Endothelial cell of umbilical vein (primary cell): ENCODE results near the gene DCAF5. TPM values are rescaled to one million over a fixed set of nuclear protein-coding genes. Genes with fewer than 3 reads are reported as not detected.

ENCODE experiments used
- BruUV-seq: library from RNA; stranded (reverse); fragments of 400-500 nt; replicated peaks from 2 replicates; lab custom pipeline; 2021; lab: Mats Ljungman, UMichigan
- CTCF ChIA-PET: fragments of 300-600, 350-600 bp; sonication (Branson Sonifier 250); formaldehyde crosslinking; loops from one replicate; lab custom pipeline; 2021; ENCODE audit warnings: antibody characterized with exemption, inconsistent platforms; lab: Charles Lee
- POLR2A ChIA-PET: fragments of 300-600, 350-600 bp; sonication (Branson Sonifier 250); formaldehyde crosslinking; loops from one replicate; lab custom pipeline; 2021; ENCODE audit warnings: antibody characterized with exemption, inconsistent platforms; lab: Charles Lee
- DNase-seq: peaks from one replicate; pipeline ENCODE4 v3.0.0-alpha.2; 2011; ENCODE audit warnings: low read depth, low spot score
- FAIRE-seq: peaks from 2 replicates; lab custom pipeline; 2011; peaks lifted over from hg19 to GRCh38; lab: Jason Lieb, UNC
- H2AFZ ChIP-seq: 2 replicates; pipeline ENCODE4 v1.6.0; 2012; ENCODE audit warnings: low read depth, low read length, control low read depth, inconsistent platforms
- H3K27ac ChIP-seq: 2 replicates; pipeline ENCODE4 v1.5.1; 2011; ENCODE audit warnings: low read depth, mild to moderate bottlenecking, control low read depth, low read length, moderate library complexity; ENCODE audit not compliant: insufficient read depth
- H3K27me3 ChIP-seq, 2 experiments: 2 replicates each; pipeline versions ENCODE4 v1.6.0 to v1.6.1; 2011; ENCODE audit warnings: low read length in 2 of 2, mixed read lengths in 1 of 2; ENCODE audit not compliant: control insufficient read depth in 2 of 2, insufficient read depth in 2 of 2
- H3K36me3 ChIP-seq, 2 experiments: 2 replicates in 1 of 2; 3 replicates in 1 of 2; pipeline ENCODE4 v1.5.1; 2011; ENCODE audit warnings: low read length in 2 of 2, mild to moderate bottlenecking in 1 of 2, moderate library complexity in 1 of 2; ENCODE audit not compliant: control insufficient read depth in 2 of 2, insufficient read depth in 2 of 2; ENCODE audit errors: extremely low read depth in 1 of 2
- H3K4me1 ChIP-seq: 3 replicates; pipeline ENCODE4 v1.5.1; 2011; ENCODE audit warnings: mild to moderate bottlenecking, low read length; ENCODE audit not compliant: control insufficient read depth, insufficient read depth; ENCODE audit errors: extremely low read depth
- H3K4me2 ChIP-seq: 2 replicates; pipeline ENCODE4 v1.6.1; 2011; ENCODE audit warnings: low read length, control low read depth, mixed read lengths; ENCODE audit not compliant: insufficient read depth
- H3K4me3 ChIP-seq, 3 experiments: fragments of 200-600 bp in 1 of 3; sonication (generic), shearing (Covaris generic) in 1 of 3; replicated peaks in 1 of 3; 2 replicates each; pipeline ENCODE4 v1.5.1; 2011 to 2016; ENCODE audit warnings: control low read depth in 3 of 3, low read length in 3 of 3, mild to moderate bottlenecking in 2 of 3, inconsistent platforms in 1 of 3, low read depth in 1 of 3, moderate library complexity in 1 of 3; ENCODE audit not compliant: insufficient read depth in 1 of 3
- H3K79me2 ChIP-seq: 2 replicates; pipeline ENCODE4 v1.6.0; 2012; ENCODE audit warnings: low read length, inconsistent platforms; ENCODE audit not compliant: control insufficient read depth, insufficient read depth
- H3K9ac ChIP-seq: replicated peaks from 2 replicates; pipeline ENCODE3; 2011; ENCODE audit warnings: low read length, control low read depth; ENCODE audit not compliant: insufficient read depth; ENCODE audit errors: extremely low read depth
- H3K9me1 ChIP-seq: replicated peaks from 3 replicates; pipeline ENCODE4 v1.6.0; 2011; ENCODE audit warnings: mild to moderate bottlenecking, low read length; ENCODE audit not compliant: control insufficient read depth, insufficient read depth; ENCODE audit errors: extremely low read depth
- H3K9me3 ChIP-seq: replicated peaks from 2 replicates; pipeline ENCODE4 v1.5.1; 2012; ENCODE audit warnings: low read length, inconsistent platforms; ENCODE audit not compliant: control insufficient read depth, insufficient read depth
- H4K20me1 ChIP-seq: replicated peaks from 2 replicates; pipeline ENCODE3; 2011; ENCODE audit warnings: mild to moderate bottlenecking, low read length; ENCODE audit not compliant: control insufficient read depth, insufficient read depth; ENCODE audit errors: extremely low read depth
- CTCF ChIP-seq, 2 donors: IDR thresholded peaks; 1 replicate in 1 of 2; 2 replicates in 1 of 2; pipeline ENCODE4 v1.5.1; 2011; ENCODE audit warnings: low read length in 2 of 2, mild to moderate bottlenecking in 2 of 2, moderate library complexity in 2 of 2, control low read depth in 1 of 2, inconsistent platforms in 1 of 2, low read depth in 1 of 2; ENCODE audit not compliant: insufficient read depth in 1 of 2; ENCODE audit errors: extremely low read depth in 1 of 2
- EZH2 ChIP-seq: IDR thresholded peaks from 2 replicates; pipeline ENCODE4 v1.6.1; 2012; ENCODE audit warnings: borderline replicate concordance, low read depth, mild to moderate bottlenecking, moderate library complexity, low read length, inconsistent platforms; ENCODE audit not compliant: severe bottlenecking
- GATA2 ChIP-seq: IDR thresholded peaks from 2 replicates; pipeline ENCODE4 v1.7.0; 2011; ENCODE audit warnings: low read depth, mild to moderate bottlenecking, moderate library complexity, mixed read lengths, low read length; ENCODE audit not compliant: insufficient read length, insufficient read depth
- JUN ChIP-seq: IDR thresholded peaks from 2 replicates; pipeline ENCODE4 v1.6.1; 2011; ENCODE audit warnings: borderline replicate concordance, low read depth; ENCODE audit not compliant: insufficient read length, insufficient read depth
- MAX ChIP-seq: IDR thresholded peaks from 2 replicates; pipeline ENCODE4 v1.6.1; 2011; ENCODE audit not compliant: insufficient read depth, insufficient read length
- MYC ChIP-seq: IDR thresholded peaks from one replicate; pipeline ENCODE4 v1.6.1; 2011; ENCODE audit warnings: mild to moderate bottlenecking, low read depth, low read length
- POLR2A ChIP-seq: IDR thresholded peaks from 2 replicates; pipeline ENCODE4 v1.6.1; 2012; ENCODE audit warnings: low read depth, mild to moderate bottlenecking, control low read depth, low read length
- POLR2AphosphoS5 ChIP-seq: IDR thresholded peaks from 2 replicates; pipeline ENCODE4 v1.6.1; 2012; ENCODE audit warnings: low read depth, mild to moderate bottlenecking, control low read depth, low read length, moderate library complexity; ENCODE audit not compliant: insufficient read depth
- dilution Hi-C: fragments of 300-500 bp; cut with MboI; formaldehyde crosslinking; loops from one replicate; pipeline ENCODE4 v1.15.0; 2019; ENCODE audit warnings: low sequenced_read_pairs; ENCODE audit not compliant: extremely low pct_ligation_motif_present
- intact Hi-C: fragments of 100-400 bp; cut with micrococcal nuclease; formaldehyde crosslinking; loops from one replicate; pipeline ENCODE4 v1.10.0; 2022
- polyA plus RNA-seq, 4 experiments: library from polyadenylated mRNA; depleted of rRNA in 3 of 4; stranded (reverse) in 3 of 4; unstranded in 1 of 4; fragments of >200 nt; gene quantifications; 2 replicates each; pipeline versions ENCODE4 v1.2.1 to v1.2.3, GENCODE V29; 2011 to 2012; ENCODE audit warnings: missing spikeins in 1 of 4
- total RNA-seq: library from RNA; stranded (reverse); gene quantifications from 2 replicates; pipeline ENCODE4 v1.2.3, GENCODE V29; 2021

The DCAF5 gene
- total and polyA plus RNA-seq, 2 donors (not counting 3 experiments of a cell fraction or from before 2014, with no cell fraction given): 37.9 to 52.5 TPM

GRCh38 chr14:69135133-69135532 is 17.8 kb downstream of the DCAF5 start:
- Histone ChIP-seq H3K27ac (no peak overlapping the region), H3K4me1 (peaks cover 17% of the 10 kb centered on the region), H4K20me1 (peaks cover 5% of the 10 kb centered on the region), H3K36me3 (peaks cover 0 to 1% of the 10 kb centered on the region in 2 experiments), H3K9me1 (peaks cover 2% of the 10 kb centered on the region), H3K4me2 (no peak overlapping the region), H3K9me3 (no peaks in the 10 kb centered on the region), H3K4me3 (no peak overlapping the region), H2AFZ (no peak overlapping the region), H3K9ac (no peak overlapping the region), H3K27me3 (no peaks in the 10 kb centered on the region), H3K79me2 (peaks cover 38% of the 10 kb centered on the region)
- BruUV-seq: no TSS peak
- FAIRE-seq: no peak
- no peak for TF ChIP-seq MAX
- no peak for TF ChIP-seq JUN
- TF ChIP-seq CTCF (IDR thresholded peaks at IDR 0.05; ENCODE audit: extremely low read depth in 1 of 2, insufficient read depth in 1 of 2, low read depth in 1 of 2, low read length in 2 of 2): no peak
- no peak for TF ChIP-seq GATA2
- TF ChIP-seq MYC: no peak
- no peak for TF ChIP-seq POLR2AphosphoS5
- TF ChIP-seq POLR2A: no peak
- no peak for TF ChIP-seq EZH2
- dilution Hi-C loops (no loop called here), intact Hi-C loops (no loop called here)
- ChIA-PET CTCF (interaction anchor here (1.3 to 1.4 kb wide), 2 partner anchors 8 to 13 kb away, joined by 3 read pairs; no protein-coding TSS in a partner anchor), POLR2A (no interaction called here)
- DNase-seq: no peak
